H1 (cell line): Measurements from ENCODE around the gene FAR1. TPM values are rescaled to one million over a fixed set of nuclear protein-coding genes. Genes with fewer than 3 reads are reported as not detected.
A peak's percentile ranks its signal among the peaks of the same experiment; 100 is the strongest.

Experiments
- CTCF ChIA-PET: fragments of 300-600 bp; sonication (Branson Sonifier 250); formaldehyde crosslinking; loops from one replicate; lab custom pipeline; 2021; ENCODE audit not compliant: partially characterized antibody; lab: Charles Lee
- POLR2A ChIA-PET: fragments of 300-600 bp; sonication (Branson Sonifier 250); formaldehyde crosslinking; loops from one replicate; lab custom pipeline; 2021; ENCODE audit warnings: inconsistent platforms; ENCODE audit not compliant: partially characterized antibody; lab: Charles Lee
- DNase-seq, 2 experiments: peaks; one replicate each; pipeline versions ENCODE4 v3.0.0 to v3.0.0-alpha.2; 2010 to 2022; ENCODE audit warnings: low spot score in 2 of 2, low read depth in 1 of 2, mixed read lengths in 1 of 2
- FAIRE-seq: peaks from 2 replicates; lab custom pipeline; 2011; peaks lifted over from hg19 to GRCh38; lab: Jason Lieb, UNC
- H2AFZ ChIP-seq: 2 replicates; pipeline ENCODE4 v1.8.1; 2012; ENCODE audit warnings: low read length, inconsistent platforms
- H2AK5ac ChIP-seq: 2 replicates; pipeline ENCODE4 v1.6.1; 2013; ENCODE audit warnings: low read depth, low read length
- H2BK120ac ChIP-seq: replicated peaks from 2 replicates; pipeline ENCODE3; 2013; ENCODE audit warnings: low read depth, low read length, inconsistent platforms
- H2BK12ac ChIP-seq: 2 replicates; pipeline ENCODE4 v1.6.1; 2013; ENCODE audit warnings: low read depth, low read length
- H2BK15ac ChIP-seq: 2 replicates; pipeline ENCODE4 v1.6.1; 2013; ENCODE audit warnings: low read length
- H2BK20ac ChIP-seq: 2 replicates; pipeline ENCODE4 v1.6.1; 2013; ENCODE audit warnings: low read length
- H2BK5ac ChIP-seq: 2 replicates; pipeline ENCODE4 v1.6.1; 2013; ENCODE audit warnings: low read depth, low read length
- H3K14ac ChIP-seq: 2 replicates; pipeline ENCODE4 v1.6.1; 2013; ENCODE audit warnings: inconsistent platforms; ENCODE audit not compliant: insufficient read length
- H3K18ac ChIP-seq: 2 replicates; pipeline ENCODE4 v1.6.1; 2013; ENCODE audit warnings: low read length; ENCODE audit errors: extremely low read depth
- H3K23ac ChIP-seq: 2 replicates; pipeline ENCODE4 v1.6.1; 2013; ENCODE audit warnings: inconsistent platforms; ENCODE audit not compliant: insufficient read length
- H3K23me2 ChIP-seq: 2 replicates; pipeline ENCODE4 v1.6.1; 2013; ENCODE audit warnings: low read depth, low read length
- H3K27ac ChIP-seq: 2 replicates; pipeline ENCODE4 v1.6.1; 2011; ENCODE audit warnings: low read depth, low read length, inconsistent platforms
- H3K27me3 ChIP-seq, 4 experiments: replicated peaks in 1 of 4; 1 replicate in 1 of 4; 2 replicates in 3 of 4; pipeline versions ENCODE4 v1.6.1 to v1.8.1; 2011 to 2013; ENCODE audit warnings: low read length in 3 of 4, mild to moderate bottlenecking in 3 of 4, inconsistent platforms in 2 of 4, mixed read lengths in 2 of 4, moderate library complexity in 1 of 4; ENCODE audit not compliant: control insufficient read depth in 3 of 4, insufficient read depth in 3 of 4; ENCODE audit errors: extremely low read depth in 1 of 4
- H3K36me3 ChIP-seq, 4 experiments: 2 replicates each; pipeline versions ENCODE4 v1.6.1 to v1.8.1; 2011 to 2013; ENCODE audit warnings: mild to moderate bottlenecking in 4 of 4, low read length in 3 of 4, moderate library complexity in 2 of 4, control low read depth in 1 of 4, inconsistent platforms in 1 of 4; ENCODE audit not compliant: insufficient read depth in 4 of 4, control insufficient read depth in 2 of 4
- H3K4ac ChIP-seq: replicated peaks from 2 replicates; pipeline ENCODE3; 2013; ENCODE audit warnings: low read length, low read depth, mixed read lengths, inconsistent platforms; ENCODE audit not compliant: insufficient read length
- H3K4me1 ChIP-seq, 4 experiments: replicated peaks in 1 of 4; 1 replicate in 1 of 4; 2 replicates in 3 of 4; pipeline versions ENCODE4 v1.6.1 to v1.8.1; 2011 to 2013; ENCODE audit warnings: low read length in 3 of 4, inconsistent platforms in 2 of 4, mixed read lengths in 1 of 4; ENCODE audit not compliant: insufficient read depth in 4 of 4, control insufficient read depth in 3 of 4
- H3K4me2 ChIP-seq, 2 experiments: 2 replicates each; pipeline versions ENCODE4 v1.6.1 to v1.8.1; 2011 to 2013; ENCODE audit warnings: low read depth in 2 of 2, low read length in 2 of 2, control low read depth in 1 of 2, inconsistent platforms in 1 of 2, mild to moderate bottlenecking in 1 of 2; ENCODE audit not compliant: insufficient read depth in 1 of 2
- H3K4me3 ChIP-seq, 4 experiments: fragments of 200-600, 300-600 bp in 1 of 4; sonication (generic), shearing (Covaris generic), sonication (Bioruptor Twin) in 1 of 4; 2 replicates each; pipeline versions ENCODE4 v1.5.1 to v1.8.1; 2011 to 2016; ENCODE audit warnings: low read length in 4 of 4, low read depth in 3 of 4, control low read depth in 2 of 4, inconsistent platforms in 2 of 4, mild to moderate bottlenecking in 2 of 4, mixed read lengths in 1 of 4, moderate library complexity in 1 of 4; ENCODE audit not compliant: insufficient read depth in 2 of 4; ENCODE audit errors: extremely low read depth in 1 of 4
- H3K56ac ChIP-seq: replicated peaks from 2 replicates; pipeline ENCODE3; 2013; ENCODE audit warnings: low read depth, mild to moderate bottlenecking, mixed read lengths, low read length, inconsistent platforms; ENCODE audit not compliant: insufficient read length
- H3K79me1 ChIP-seq: 2 replicates; pipeline ENCODE4 v1.6.1; 2013; ENCODE audit warnings: low read depth, low read length, control low read depth
- H3K79me2 ChIP-seq, 2 experiments: 2 replicates each; pipeline versions ENCODE4 v1.6.1 to v1.8.1; 2012 to 2013; ENCODE audit warnings: low read length in 2 of 2, mild to moderate bottlenecking in 2 of 2, inconsistent platforms in 1 of 2; ENCODE audit not compliant: insufficient read depth in 2 of 2, control insufficient read depth in 1 of 2
- H3K9ac ChIP-seq, 4 experiments: replicated peaks in 1 of 4; 1 replicate in 1 of 4; 2 replicates in 3 of 4; pipeline versions ENCODE4 v1.6.1 to v1.8.1; 2011 to 2013; ENCODE audit warnings: low read depth in 3 of 4, low read length in 3 of 4, control low read depth in 2 of 4, mild to moderate bottlenecking in 2 of 4, moderate library complexity in 2 of 4, inconsistent platforms in 1 of 4; ENCODE audit errors: extremely low read depth in 1 of 4
- H3K9me3 ChIP-seq, 2 experiments: 2 replicates each; pipeline versions ENCODE4 v1.6.1 to v1.8.1; 2012 to 2013; ENCODE audit warnings: mild to moderate bottlenecking in 2 of 2, moderate library complexity in 2 of 2, control low read depth in 1 of 2, inconsistent platforms in 1 of 2, low read depth in 1 of 2, low read length in 1 of 2, mixed read lengths in 1 of 2; ENCODE audit not compliant: insufficient read depth in 2 of 2
- H4K20me1 ChIP-seq, 2 experiments: replicated peaks in 1 of 2; 2 replicates each; pipeline versions ENCODE3 to v1.8.1; 2011 to 2013; ENCODE audit warnings: inconsistent platforms in 2 of 2, low read length in 2 of 2, mild to moderate bottlenecking in 1 of 2; ENCODE audit not compliant: insufficient read depth in 2 of 2, control insufficient read depth in 1 of 2
- H4K5ac ChIP-seq: 2 replicates; pipeline ENCODE4 v1.6.1; 2013; ENCODE audit warnings: low read length, low read depth, mixed read lengths, inconsistent platforms; ENCODE audit not compliant: insufficient read length
- H4K8ac ChIP-seq: 2 replicates; pipeline ENCODE4 v1.8.0; 2013; ENCODE audit warnings: mild to moderate bottlenecking, moderate library complexity, low read length, inconsistent platforms; ENCODE audit not compliant: insufficient read depth; ENCODE audit errors: extremely low read depth
- H4K91ac ChIP-seq: replicated peaks from 2 replicates; pipeline ENCODE3; 2013; ENCODE audit warnings: low read length, mixed read lengths, inconsistent platforms; ENCODE audit not compliant: insufficient read length
- BACH1 ChIP-seq: IDR thresholded peaks from 2 replicates; pipeline ENCODE4 v1.6.1; 2012; ENCODE audit warnings: low read length, improper control_type of control experiment
- CTBP2 ChIP-seq: IDR thresholded peaks from 2 replicates; pipeline ENCODE4 v1.7.0; 2011; ENCODE audit warnings: borderline replicate concordance, mild to moderate bottlenecking, moderate library complexity, mixed read lengths, low read length; ENCODE audit not compliant: insufficient read depth, insufficient read length
- WGBS, 2 experiments: shearing (Covaris generic) in 1 of 2; methylation state at CpG; one replicate each; pipeline versions ENCODE4 v1.1.6 to v1.1.7; 2013 to 2015; ENCODE audit warnings: low lambda C conversion rate in 2 of 2, mixed read lengths in 2 of 2, inconsistent platforms in 1 of 2, low coverage in 1 of 2, missing lambda C conversion rate in 1 of 2; ENCODE audit not compliant: insufficient replicate concordance in 2 of 2, insufficient coverage in 1 of 2, insufficient read length in 1 of 2; ENCODE audit errors: extremely low coverage in 1 of 2, missing lambda C conversion rate in 1 of 2; 5-methylcytosine and 5-hydroxymethylcytosine counted together
- polyA plus RNA-seq, 7 experiments: library from polyadenylated mRNA; depleted of rRNA in 3 of 7; stranded (reverse) in 5 of 7; unstranded in 2 of 7; fragments of >200 nt in 5 of 7; fragments of 200-250 nt in 2 of 7; gene quantifications; 1 replicate in 5 of 7; 2 replicates in 1 of 7; 4 replicates in 1 of 7; pipeline versions ENCODE4 v1.2.1 to v1.2.3, GENCODE V29; 2011 to 2013; ENCODE audit warnings: missing spikeins in 2 of 7, mixed read lengths in 2 of 7
- total RNA-seq: library from RNA; stranded (reverse); fragmentation: NEBNext Ultra II Directional; extraction: Animal tissue kit (Norgen Biotek cat#: 25700); gene quantifications from 2 replicates; pipeline ENCODE4 v1.2.1, GENCODE V29; 2021
- TF ChIP-seq, protein P1 (sequence below): IDR thresholded peaks from 2 replicates; pipeline ENCODE4 v1.6.1; 2011; ENCODE audit warnings: low read length, improper control_type of control experiment

FAR1 gene
- total and polyA plus RNA-seq, 2 of the 8 experiments (the other 6 are each of a cell fraction or from before 2014, with no cell fraction given): 29.7 to 68.5 TPM

DNA sequence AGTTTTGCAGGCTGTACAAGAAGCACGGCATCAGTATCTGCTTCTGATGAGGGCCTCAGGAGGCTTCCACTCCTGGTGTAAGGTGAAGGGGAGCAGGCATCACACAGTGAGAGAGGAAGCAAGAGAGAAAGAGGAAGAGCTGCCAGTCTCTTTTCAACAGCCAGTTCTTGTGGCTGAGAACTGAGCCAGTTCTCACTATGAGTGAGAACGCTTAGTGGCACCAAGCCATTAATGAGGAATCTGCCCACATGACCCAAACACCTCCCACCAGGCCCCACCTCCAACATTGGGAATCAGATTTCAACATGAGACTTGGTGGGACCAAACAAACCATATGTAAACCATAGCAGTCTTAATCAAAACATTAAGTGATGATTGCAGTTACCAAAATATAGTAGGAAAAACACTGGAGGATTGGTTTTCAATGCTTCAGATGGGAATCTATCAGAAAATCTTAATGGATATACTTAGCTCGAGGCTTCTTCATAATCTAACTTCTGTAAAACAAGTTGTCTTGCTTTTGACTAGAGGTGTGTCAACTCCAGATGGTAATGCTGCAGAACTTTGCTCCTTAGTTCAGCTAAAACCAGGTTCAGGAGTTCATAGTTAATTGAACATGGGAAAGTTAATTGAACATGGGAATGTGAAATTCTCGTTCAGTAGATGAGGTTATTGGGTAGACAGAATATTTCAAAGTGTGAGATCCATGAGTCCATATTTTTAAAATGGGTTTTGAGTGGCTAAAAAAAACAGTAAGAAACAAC lies 12.2 kb downstream of the FAR1 start:
- Histone ChIP-seq H4K20me1 (peaks cover 9 to 17% of the 10 kb centered on the region in 2 experiments), H2BK120ac (no peak overlapping the region), H2AFZ (no peak overlapping the region)
- TF ChIP-seq CTBP2 (no peak), BACH1 (peak; percentile 41; the same call in 1 of the 2 replicates)
- TF ChIP-seq, protein P1, sequence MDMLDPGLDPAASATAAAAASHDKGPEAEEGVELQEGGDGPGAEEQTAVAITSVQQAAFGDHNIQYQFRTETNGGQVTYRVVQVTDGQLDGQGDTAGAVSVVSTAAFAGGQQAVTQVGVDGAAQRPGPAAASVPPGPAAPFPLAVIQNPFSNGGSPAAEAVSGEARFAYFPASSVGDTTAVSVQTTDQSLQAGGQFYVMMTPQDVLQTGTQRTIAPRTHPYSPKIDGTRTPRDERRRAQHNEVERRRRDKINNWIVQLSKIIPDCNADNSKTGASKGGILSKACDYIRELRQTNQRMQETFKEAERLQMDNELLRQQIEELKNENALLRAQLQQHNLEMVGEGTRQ: 0 out of 2 replicates have a peak, but pooled peaks have one; percentile 19
- TF ChIP-seq, all 59 proteins: peak for 2
- Histone ChIP-seq H3K4ac (no peak overlapping the region), H3K79me2 (peaks cover 12 to 99% of the 10 kb centered on the region in 2 experiments; a peak in 3 of 4 replicates), H3K18ac (no peak overlapping the region), H2BK15ac (no peak overlapping the region), H3K9ac (no peak overlapping the region), H3K56ac (no peak overlapping the region), H2BK20ac (no peak overlapping the region), H3K23me2 (no peaks in the 10 kb centered on the region), H3K36me3 (no peaks in the 10 kb centered on the region), H3K27ac (no peak overlapping the region), H3K79me1 (peaks cover 8% of the 10 kb centered on the region), H3K27me3 (no peaks in the 10 kb centered on the region), H4K8ac (peak overlapping the region; percentile 72; the same call in 1 of the 2 replicates), H3K4me2 (no peak overlapping the region; a peak in 1 of 4 replicates), H2BK12ac (no peak overlapping the region), H4K91ac (no peak overlapping the region), H3K23ac (no peak overlapping the region), H3K4me1 (peaks cover 4 to 21% (median 13%) of the 10 kb centered on the region in 4 experiments), H3K4me3 (no peak overlapping the region), H3K14ac (no peak overlapping the region), H2AK5ac (no peak overlapping the region), H4K5ac (no peak overlapping the region), H3K9me3 (no peaks in the 10 kb centered on the region), H2BK5ac (no peak overlapping the region)
- ChIA-PET POLR2A (interaction anchor here (1.2 kb wide), 1 partner anchor 20 kb away, joined by 3 read pairs; no protein-coding TSS in a partner anchor), CTCF (interaction anchor here (2.2 kb wide), 1 partner anchor 13 kb away, joined by 12 read pairs; the partner anchor contains the start of gene FAR1)
- DNase-seq (no peak), FAIRE-seq (no peak)
- 94% methylated on average over 4 of the region's 4 CpGs; no CpG with 5 or more reads in 1 of the 2 experiments for WGBS, 2 experiments
